ENCODE data around the gene AFF2. TPM values are rescaled to one million over a fixed set of nuclear protein-coding genes. Genes with fewer than 3 reads are reported as not detected.

AFF2 gene
- total RNA-seq, 1 experiment from 2014 or later: 0.05 TPM

DNA sequence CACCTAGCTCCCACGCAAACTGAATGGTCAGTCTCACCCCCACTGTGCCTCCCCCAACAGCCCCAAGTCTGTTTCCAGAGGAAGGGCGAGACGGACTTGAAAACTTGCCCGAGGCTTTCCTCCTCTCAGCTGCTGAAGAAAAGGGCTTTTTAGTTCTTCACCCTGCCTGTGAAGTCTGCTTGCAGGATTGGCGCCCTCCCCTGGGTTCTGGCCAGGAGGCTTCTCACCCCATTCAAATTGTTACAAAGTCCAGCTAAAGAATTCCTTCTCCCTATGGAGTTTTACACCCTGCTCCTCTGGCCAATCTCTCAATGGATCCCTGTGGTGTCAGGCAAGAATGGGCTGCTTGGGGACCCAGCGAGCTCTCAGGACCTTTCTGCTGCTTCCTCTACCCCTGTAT lies 241.0 kb downstream of the AFF2 start (continued):
- TF ChIP-seq, protein P1, sequence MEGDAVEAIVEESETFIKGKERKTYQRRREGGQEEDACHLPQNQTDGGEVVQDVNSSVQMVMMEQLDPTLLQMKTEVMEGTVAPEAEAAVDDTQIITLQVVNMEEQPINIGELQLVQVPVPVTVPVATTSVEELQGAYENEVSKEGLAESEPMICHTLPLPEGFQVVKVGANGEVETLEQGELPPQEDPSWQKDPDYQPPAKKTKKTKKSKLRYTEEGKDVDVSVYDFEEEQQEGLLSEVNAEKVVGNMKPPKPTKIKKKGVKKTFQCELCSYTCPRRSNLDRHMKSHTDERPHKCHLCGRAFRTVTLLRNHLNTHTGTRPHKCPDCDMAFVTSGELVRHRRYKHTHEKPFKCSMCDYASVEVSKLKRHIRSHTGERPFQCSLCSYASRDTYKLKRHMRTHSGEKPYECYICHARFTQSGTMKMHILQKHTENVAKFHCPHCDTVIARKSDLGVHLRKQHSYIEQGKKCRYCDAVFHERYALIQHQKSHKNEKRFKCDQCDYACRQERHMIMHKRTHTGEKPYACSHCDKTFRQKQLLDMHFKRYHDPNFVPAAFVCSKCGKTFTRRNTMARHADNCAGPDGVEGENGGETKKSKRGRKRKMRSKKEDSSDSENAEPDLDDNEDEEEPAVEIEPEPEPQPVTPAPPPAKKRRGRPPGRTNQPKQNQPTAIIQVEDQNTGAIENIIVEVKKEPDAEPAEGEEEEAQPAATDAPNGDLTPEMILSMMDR (IDR thresholded peaks at IDR 0.05 in 2 of 3, conservative IDR thresholded peaks at IDR 0.05 in 1 of 3; ENCODE audit: borderline replicate concordance in 1 of 3, insufficient read depth in 1 of 3, low read depth in 2 of 3, low read length in 2 of 3): no peak
- TF ChIP-seq ZBTB33 (IDR thresholded peaks at IDR 0.05; ENCODE audit: extremely low read depth, insufficient replicate concordance, low read length) (no peak), JUND (IDR thresholded peaks at IDR 0.05) (no peak), EZH2phosphoT487 (IDR thresholded peaks at IDR 0.05; ENCODE audit: borderline replicate concordance) (no peak), CEBPB (IDR thresholded peaks at IDR 0.05; ENCODE audit: low read depth) (no peak)

DNA sequence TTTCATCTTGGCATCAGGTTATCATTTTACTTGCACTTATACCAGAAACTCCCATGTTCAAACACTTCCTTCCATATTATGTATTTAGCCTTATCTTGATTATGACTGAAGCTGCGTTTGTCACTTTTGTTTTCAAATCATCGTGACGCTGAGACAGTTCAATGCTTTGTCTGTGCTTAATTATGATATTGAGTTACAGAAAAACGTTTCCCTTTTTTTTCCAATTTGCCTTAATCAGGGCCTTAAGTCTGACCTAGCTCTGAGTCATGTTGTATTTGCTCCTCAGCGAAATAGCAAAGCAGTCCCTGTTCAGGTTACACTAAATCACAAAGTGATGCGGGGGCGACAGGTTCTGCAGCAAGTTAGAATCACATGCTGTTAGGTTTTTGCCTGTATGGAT lies 254.7 kb downstream of the AFF2 start:
- Histone ChIP-seq H3K9ac (ENCODE audit: low read length) (no peak overlapping the region), H4K20me1 (ENCODE audit: insufficient read depth) (no peaks in the 10 kb centered on the region), H3K4me3 (replicated peaks in 1 of 2; ENCODE audit: low read depth in 1 of 2, low read length in 2 of 2) (no peak overlapping the region), H2AFZ (ENCODE audit: low read depth, low read length, poor library complexity, severe bottlenecking) (no peak overlapping the region), H3K4me2 (ENCODE audit: low read length) (no peak overlapping the region), H3K27me3 (ENCODE audit: insufficient read depth, low read length) (no peaks in the 10 kb centered on the region), H3K36me3 (ENCODE audit: control insufficient read depth in 1 of 2, insufficient read depth in 2 of 2, low read length in 2 of 2) (no peaks in the 10 kb centered on the region), H3K9me3 (ENCODE audit: control insufficient read depth in 1 of 2, insufficient read depth in 1 of 2, low read depth in 1 of 2, low read length in 2 of 2) (no peaks in the 10 kb centered on the region), H3K4me1 (ENCODE audit: control insufficient read depth in 1 of 2, insufficient read depth in 2 of 2, low read length in 2 of 2) (no peaks in the 10 kb centered on the region), H3K27ac (ENCODE audit: low read depth, low read length) (no peak overlapping the region), H3K79me2 (ENCODE audit: insufficient read depth, low read length) (no peaks in the 10 kb centered on the region), H3K9me2 (ENCODE audit: insufficient read depth) (no peaks in the 10 kb centered on the region)
- POLR2A ChIA-PET: no interaction called here
- RAD21 ChIA-PET (ENCODE audit: low non-redundant PET in 1 of 2, low total read pairs in 2 of 2, uncharacterized antibody in 2 of 2, unreplicated experiment in 2 of 2): no interaction called here
- intact Hi-C loops (cut with micrococcal nuclease): no loop called here
- no peak for DNase-seq (ENCODE audit: low read depth, low spot score)
- ATAC-seq: no peak
- BruUV-seq (replicated peaks): no TSS peak
- CTCF ChIA-PET: no interaction called here
- TF ChIP-seq ZBTB33 (IDR thresholded peaks at IDR 0.05; ENCODE audit: extremely low read depth, insufficient replicate concordance, low read length): no peak
- TF ChIP-seq EZH2 (IDR thresholded peaks at IDR 0.05): no peak
- TF ChIP-seq YY1 (IDR thresholded peaks at IDR 0.05; ENCODE audit: extremely low read depth, insufficient replicate concordance, low read depth, low read length): no peak
- no peak for TF ChIP-seq REST (IDR thresholded peaks at IDR 0.05; ENCODE audit: low read depth)
- no peak for TF ChIP-seq CBX3 (IDR thresholded peaks at IDR 0.05; ENCODE audit: low read depth)

All from HCT116 (cell line).